Measurements from ENCODE around the gene MLLT3.

DNA sequence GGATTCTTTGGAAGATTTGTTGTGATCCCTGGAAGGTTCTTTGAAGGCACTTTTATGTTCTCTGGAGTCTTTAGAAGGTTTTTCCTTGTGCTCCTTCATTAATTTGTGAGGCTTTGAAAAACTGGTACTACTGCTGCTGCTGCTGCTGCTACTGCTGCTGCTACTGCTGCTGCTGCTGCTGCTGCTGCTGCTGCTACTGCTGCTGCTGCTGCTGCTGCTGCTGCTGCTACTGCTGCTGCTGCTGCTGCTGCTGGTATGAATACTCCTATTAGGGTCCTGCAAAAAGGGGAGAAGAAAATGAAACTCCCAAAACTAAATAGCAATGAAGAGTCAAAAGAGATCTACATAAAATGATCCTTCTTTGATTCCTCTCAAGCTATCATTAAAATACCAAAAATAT, 208.1 kb downstream of the MLLT3 start:
- TF ChIP-seq, protein P1, sequence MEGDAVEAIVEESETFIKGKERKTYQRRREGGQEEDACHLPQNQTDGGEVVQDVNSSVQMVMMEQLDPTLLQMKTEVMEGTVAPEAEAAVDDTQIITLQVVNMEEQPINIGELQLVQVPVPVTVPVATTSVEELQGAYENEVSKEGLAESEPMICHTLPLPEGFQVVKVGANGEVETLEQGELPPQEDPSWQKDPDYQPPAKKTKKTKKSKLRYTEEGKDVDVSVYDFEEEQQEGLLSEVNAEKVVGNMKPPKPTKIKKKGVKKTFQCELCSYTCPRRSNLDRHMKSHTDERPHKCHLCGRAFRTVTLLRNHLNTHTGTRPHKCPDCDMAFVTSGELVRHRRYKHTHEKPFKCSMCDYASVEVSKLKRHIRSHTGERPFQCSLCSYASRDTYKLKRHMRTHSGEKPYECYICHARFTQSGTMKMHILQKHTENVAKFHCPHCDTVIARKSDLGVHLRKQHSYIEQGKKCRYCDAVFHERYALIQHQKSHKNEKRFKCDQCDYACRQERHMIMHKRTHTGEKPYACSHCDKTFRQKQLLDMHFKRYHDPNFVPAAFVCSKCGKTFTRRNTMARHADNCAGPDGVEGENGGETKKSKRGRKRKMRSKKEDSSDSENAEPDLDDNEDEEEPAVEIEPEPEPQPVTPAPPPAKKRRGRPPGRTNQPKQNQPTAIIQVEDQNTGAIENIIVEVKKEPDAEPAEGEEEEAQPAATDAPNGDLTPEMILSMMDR (IDR thresholded peaks at IDR 0.05; ENCODE audit: borderline replicate concordance, extremely low read depth, low read length, poor library complexity, severe bottlenecking): no peak
- no peak for TF ChIP-seq EZH2 (IDR thresholded peaks at IDR 0.05; ENCODE audit: borderline replicate concordance, low read depth, low read length, severe bottlenecking)

Data from DND-41 (cell line).